ENCODE measurements around the gene TOM1.

- TF ChIP-seq REST (IDR thresholded peaks at IDR 0.05; ENCODE audit: insufficient read depth in 1 of 2, low read depth in 2 of 2, low read length in 2 of 2) = no peak
- no peak for TF ChIP-seq POLR2AphosphoS5 (IDR thresholded peaks at IDR 0.05; ENCODE audit: low read depth, low read length)
- TF ChIP-seq SIN3A (IDR thresholded peaks at IDR 0.05; ENCODE audit: borderline replicate concordance, insufficient read depth, low read length) = no peak
These were observed 80.3 kb downstream of the TOM1 start for GRCh38 chr22:35380013-35380412.

Measured in PFSK-1 (cell line).